Activated CD4-positive, CD25-positive, alpha-beta regulatory T cell (primary cell): ENCODE data around the gene MRPL40.
A peak's percentile ranks its signal among the peaks of the same experiment; 100 is the strongest.
"Not testable (repeated sequence)": the region's sequence is repeated elsewhere in the genome, so short reads cannot be mapped to it uniquely, and the experiment has no call there.

ENCODE experiments used
- DNase-seq, 4 experiments: peaks; one replicate each; lab custom pipeline; 2025; lab: John Stamatoyannopoulos, UW

MRPL40 gene

DNA sequence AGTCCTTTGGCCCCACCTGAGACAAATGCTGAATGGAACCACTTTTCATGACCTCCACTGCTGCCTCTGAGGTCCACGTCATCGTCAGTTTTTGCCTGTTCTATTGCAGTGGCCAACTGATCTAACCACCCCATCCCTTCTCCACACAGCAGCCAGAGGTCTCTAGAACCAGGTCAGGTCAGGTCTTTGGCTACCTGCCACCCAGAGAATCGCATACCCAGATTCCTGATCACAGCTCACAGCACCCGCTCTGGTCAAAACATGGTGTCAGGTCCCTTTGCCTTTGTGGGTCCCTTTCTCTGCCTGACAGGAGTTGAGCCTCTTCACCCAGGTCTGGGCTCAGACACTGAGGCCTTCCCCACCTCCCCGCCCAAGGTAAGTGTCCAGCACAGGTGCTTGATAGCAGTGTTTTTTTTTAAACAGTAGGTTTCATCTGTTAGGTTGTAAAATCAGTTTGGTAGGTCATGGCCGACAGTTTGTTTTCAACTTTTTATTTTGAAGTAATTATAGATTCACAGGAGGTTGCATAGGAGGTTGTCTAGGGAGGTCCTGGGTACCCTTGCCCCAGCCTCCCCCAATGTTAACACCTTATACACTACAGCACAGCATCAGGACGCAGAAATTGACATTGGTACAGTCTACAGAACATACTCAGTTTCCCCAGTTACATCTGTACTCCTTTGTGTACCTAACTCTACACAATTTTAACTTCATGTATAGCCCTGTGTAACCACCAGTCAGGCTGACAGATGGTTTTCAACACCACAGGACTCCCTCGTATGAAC lies 8.3 kb downstream of the MRPL40 start:
- DNase-seq: no peak

DNA sequence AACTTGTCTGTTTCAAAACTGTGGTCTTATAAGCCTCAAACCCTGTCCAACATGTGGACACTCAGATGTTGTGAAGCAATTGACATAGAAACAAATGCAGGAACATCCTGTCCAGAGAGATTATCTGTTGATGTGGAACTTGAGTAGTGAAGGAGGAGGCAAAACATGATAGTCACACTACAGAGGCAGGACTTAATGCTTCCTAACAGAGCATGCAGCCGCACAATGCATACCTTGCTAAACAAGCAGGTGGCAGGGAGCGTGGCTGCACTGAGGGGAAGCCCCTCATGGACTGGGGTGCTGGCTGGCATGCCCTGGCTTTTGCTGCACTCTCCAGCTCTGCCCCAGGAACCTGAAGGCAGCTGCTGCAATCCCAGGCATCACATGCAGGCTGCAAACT lies 9.8 kb downstream of the MRPL40 start:
- DNase-seq: no peak

DNA sequence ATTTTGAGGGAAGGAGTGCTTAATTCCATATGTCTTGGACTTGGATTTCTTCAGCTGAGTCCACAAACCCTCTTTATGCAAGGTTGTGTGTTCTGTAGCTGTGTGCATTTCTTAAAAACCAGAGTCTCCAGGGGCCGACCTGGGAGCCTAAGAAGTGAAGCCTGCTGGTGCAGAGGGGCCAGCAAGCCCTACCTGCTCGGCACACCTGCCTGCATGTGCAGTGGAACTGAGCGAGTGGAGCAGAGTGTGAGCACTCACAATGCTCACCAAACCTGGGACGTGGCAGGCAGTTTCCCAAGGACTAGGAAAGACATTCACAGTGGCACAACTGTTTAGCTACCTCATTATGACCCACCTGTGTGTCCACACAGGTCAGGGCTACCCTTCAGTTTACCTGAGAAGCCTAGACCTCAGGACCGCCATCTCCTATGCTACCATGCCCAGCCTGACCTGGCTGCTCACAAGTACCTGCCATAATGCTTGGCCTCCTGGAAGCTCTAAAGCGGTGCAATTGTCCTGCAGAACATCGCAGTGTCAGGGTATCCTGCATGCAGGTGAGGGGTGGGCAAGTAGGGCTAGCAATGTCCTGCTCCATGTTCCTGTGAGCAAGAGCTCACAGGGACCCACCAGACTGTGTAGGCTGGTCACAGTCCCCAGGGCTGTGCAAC lies 11.3 kb downstream of the MRPL40 start:
- no peak for DNase-seq

DNA sequence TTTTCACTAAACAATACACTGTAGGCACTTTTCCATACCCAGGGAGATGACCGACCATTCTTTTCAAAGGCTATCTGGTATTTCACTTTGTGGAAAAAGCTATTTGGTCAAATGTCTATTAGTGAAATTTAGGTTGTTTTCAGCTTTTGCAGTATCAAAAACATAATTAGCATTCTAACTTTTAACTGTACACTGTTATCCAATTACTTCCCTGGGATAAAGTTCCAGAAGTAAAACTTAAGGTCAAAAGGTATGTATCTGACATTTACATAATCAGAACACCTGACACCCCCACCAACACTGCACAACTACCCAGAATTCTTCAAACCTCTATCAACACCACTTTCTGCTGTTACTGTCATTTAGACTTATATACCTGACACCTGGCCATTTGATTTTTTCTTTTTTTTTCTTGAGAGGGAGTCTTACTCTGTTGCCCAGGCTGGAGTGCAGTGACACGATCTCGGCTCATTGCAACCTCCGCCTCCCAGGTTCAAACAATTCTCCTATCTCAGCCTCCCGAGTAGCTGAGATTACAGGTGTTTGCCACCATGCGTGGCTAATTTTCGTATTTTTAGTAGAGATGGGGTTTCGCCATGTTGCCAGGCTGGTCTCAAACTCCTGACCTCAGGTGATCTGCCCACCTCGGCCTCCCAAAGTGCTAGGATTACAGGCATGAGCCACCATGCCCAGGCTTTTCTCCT lies 13.1 kb downstream of the MRPL40 start:
- DNase-seq: not testable (repeated sequence)

DNA sequence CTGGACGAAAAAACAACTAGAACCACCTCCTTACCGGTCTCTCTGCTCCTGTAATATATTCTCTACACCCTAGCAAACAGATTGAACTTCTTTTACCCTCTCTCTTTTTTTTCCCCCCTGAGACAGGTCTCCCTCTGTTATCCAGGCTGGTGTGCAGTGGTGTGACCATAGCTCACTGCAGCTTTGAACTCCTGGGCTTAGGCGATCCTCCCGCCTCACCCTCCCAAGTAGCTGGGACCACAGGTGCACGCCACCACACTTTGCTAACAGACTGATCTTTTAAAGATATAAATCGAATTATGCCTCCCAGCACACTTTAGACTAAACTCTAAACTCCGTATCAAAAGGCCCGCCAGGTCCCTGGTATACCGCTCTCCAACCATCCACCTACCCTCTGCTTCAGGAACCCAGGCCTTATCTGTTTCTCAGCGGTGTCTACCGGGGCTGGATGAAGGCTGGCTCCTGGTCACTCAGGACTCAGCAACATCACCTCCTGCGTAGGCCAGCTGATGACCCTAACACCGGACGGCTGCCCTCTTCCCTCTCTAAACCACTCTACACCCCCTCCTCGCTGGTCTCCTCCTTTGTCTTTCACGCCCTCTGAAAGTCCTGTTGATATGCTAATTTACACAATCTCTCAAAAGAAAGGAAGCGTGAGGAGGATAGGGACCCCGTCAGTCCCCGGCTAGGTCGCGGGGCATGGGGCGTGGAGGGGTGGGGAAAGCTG lies 14.4 kb downstream of the MRPL40 start:
- no peak for DNase-seq

DNA sequence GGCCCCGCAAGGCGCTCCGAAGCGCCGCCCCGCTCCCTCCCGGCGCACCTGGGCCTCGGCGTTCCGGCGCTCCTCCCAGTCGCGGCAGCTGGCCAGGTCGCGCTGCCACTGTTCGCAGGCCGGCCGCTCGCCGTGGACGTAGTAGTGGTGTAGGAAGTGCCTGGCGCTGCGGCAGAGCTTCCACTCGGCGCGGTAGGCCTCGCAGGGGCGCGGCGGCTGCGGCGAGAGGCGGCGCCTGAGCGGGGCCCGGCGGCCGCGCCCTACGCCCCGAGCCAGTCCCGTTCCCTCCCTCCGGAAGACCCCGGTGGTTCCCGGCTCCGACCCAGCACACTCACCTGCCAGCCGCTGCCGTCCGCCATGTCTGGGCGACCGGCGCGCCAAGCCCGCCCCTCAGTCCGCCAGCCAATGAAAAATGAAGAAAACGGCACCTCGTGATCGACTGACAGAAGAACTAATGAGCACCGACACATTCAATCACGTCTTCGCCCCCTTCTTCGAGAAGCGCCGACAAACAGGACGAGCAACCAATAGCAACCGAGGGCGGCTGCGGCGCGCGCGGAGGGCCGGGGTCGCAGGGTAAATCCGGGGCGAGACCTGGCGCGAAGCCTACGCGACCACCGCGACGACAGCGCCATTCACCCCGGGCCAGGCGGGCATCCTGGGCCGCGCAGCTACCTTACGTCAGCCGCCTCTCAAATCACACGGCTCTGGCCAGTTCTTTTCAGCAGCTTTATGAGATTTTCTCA lies 15.2 kb downstream of the MRPL40 start, which contains the start of gene C22orf39:
TSS of gene C22orf39 (minus strand) at position 382 of the 746 bp plus-strand sequence. CDS start at position 359, 23 bp downstream.
- peak; percentile 55 to 79 (median 72) for DNase-seq

DNA sequence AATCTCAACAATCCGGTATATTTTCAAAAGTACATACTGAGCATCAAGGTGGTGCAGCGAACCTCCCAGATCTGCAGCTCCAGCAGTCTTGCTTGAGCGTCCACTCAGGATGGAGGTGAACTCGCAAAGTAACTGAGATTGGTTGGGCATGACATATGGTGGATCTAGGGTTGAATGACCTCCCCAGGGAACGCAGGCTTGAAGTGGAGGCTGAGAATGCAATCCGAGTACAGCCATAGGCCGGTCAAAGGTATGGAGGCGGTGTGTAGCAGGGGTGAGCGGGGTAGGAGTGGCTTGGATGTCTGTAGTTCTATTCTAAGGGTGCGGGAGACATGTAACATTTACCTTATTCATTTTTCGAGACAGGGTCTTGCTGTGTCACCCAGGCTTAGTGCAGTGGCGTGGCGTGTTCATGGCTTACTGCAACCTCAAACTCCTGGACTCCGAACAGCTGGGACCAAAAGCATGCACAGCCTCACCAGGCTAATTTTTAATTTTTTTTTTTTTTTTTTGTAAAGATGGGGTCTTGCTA lies 15.8 kb downstream of the MRPL40 start:
- no peak for DNase-seq

DNA sequence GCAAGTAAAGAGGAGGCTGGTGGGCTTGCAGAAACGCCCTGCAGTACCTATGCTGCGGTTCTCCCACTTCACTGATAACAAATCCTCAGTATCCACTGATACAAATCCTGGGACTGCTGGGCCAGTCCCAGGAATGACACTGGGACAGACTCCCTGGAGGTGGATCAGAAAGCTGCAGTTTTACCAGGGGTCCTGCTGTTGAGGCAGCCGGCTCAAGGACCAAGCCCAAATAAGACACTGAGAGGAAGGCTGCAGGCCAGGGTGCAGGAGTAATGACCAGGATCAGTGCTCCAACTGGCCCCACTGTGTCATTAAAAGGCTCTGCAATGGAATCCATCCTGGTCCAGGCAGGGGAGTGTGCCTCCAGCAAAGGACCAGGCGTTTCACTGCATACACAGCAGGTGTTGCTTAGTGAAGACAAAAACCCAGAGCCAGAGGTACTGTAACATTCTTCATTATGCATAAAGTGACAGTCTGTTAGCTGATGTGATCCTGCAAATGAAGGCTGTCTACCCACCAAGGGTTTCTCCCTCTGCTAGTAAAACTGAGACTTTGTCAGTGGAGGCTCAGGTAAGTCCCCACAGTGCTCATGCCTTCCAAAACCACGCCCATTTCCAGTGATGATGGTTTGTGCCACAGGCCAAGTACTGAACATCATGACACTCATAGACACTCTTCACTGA lies 16.5 kb downstream of the MRPL40 start:
- no peak for DNase-seq

DNA sequence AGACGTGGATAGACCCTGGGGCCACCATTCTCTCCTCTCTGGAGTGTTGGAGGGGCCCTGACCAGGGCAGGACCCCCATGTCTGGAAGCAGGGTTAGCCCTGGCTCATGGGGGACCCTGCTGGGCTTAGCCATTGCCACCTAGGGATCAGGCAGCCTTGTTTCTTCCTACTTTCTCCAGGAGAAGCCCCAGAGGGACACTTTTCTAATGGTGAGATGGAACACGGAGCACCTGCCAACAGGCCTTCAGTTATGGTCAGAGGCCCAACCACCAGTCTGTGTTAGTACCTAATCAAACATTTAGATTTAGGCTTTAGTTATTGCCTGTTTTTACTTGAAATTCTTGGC lies 17.1 kb downstream of the MRPL40 start:
- DNase-seq: no peak

DNA sequence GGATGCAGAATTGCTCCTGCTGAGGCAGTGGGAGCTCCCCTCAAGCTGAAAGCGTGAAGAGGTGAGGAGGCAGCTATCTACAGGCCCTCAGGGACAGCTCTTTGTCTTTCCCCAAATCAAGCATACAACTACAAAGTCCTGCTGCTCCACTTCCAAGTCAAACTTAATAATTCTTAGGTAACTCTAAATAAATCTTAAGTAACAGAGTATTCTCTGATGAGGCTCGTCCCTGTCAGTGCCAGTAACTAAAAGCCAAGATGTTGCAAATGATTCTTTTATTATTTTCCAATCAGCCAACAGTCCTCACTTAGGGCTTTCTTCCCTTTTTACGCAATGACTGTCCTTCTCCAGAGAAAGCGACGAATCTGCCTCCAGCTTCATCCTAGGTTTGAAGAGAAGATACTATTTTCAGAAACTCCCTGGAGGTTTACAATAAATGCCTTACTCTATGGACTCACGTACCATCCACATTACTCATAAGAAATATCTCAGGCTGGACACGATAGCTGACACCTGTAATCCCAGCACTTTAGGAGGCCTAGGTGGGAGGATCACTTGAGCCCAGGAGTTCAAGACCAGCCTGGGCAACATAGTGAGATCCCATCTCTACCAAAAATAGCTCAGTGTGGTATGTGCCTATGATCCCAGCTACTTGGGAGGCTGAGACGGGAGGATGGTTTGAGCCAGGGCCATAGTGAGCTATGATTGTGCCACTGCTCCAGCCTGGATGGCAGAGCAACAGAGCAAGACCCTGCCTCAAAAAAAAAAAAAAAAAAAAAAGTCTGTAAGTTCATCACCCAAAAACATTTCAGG lies 18.2 kb downstream of the MRPL40 start:
- DNase-seq: no peak

DNA sequence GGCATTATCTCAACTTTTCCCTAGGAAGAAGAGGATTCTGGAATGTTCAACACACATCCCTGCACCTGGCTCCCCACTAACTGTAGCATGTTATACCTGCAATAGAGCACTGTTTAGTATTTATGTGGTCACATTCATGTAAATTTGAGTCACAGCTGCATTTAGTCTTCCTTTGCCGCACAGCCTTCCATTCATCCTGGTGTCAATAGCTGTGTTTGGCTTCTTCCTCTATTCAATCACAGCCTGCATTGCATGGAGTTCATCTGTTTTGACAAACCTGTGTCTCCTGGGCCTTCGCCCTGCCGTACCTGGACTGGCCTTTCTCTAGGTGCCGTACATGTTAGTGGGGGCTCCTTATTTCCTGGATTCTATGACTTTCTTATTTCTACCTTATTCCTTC lies 19.2 kb downstream of the MRPL40 start:
- no peak for DNase-seq

DNA sequence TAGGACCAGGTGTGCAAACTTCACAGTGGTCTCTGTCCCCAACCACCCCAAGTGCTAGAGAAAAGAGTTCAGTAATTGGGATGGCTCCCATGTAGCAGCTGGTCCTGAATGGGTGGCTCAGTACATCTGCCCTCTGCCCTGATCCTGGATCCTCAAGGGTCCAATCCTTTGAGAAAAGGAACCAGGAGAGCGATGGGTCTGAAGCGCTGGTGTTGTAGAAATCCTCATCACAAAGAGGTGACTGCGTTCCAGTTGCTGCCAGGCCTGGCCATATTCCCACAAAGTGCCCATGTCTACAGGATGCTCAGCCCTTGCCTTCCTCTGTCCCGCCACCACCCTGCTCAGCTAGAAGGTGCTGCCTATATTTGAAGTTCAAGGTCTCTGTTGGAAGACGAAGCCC lies 21.4 kb downstream of the MRPL40 start:
- DNase-seq: no peak

DNA sequence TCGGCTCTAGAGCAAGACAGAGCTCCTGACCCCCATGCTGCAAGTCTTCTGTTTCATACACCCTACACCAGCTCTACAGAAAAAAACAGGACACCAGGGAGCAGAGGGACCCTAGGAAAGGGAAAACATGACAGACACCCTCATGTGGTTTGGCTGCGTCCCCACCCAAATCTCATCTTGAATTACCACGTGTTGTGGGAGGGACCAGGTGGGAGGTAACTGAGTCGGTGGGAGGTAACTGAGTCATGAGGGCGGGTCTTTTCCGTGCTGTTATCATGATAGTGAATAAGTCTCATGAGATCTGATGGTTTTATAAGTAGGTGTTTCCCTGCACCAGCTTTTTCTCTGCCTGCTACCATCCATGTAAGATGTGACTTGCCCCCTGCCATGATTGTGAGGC lies 21.8 kb downstream of the MRPL40 start:
- DNase-seq: no peak

DNA sequence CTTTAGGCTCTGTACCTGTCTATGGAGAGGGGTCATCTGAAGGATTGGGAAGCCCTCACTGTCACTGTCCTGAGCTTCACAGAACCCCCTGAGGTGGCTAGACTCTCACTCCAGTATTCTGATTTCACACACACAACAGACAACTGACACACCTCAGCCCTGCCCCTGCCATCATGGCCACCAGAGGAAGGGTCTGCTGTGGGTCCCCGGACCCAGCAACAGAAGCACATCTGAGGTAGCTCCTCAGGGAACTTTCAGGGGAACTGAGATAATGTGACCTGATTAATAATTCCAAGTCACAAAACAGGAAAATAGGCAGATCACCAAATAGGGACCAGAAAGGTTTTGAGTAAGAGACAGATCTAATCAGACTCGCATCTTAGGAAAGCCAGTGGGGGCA lies 22.7 kb downstream of the MRPL40 start:
- DNase-seq: no peak

DNA sequence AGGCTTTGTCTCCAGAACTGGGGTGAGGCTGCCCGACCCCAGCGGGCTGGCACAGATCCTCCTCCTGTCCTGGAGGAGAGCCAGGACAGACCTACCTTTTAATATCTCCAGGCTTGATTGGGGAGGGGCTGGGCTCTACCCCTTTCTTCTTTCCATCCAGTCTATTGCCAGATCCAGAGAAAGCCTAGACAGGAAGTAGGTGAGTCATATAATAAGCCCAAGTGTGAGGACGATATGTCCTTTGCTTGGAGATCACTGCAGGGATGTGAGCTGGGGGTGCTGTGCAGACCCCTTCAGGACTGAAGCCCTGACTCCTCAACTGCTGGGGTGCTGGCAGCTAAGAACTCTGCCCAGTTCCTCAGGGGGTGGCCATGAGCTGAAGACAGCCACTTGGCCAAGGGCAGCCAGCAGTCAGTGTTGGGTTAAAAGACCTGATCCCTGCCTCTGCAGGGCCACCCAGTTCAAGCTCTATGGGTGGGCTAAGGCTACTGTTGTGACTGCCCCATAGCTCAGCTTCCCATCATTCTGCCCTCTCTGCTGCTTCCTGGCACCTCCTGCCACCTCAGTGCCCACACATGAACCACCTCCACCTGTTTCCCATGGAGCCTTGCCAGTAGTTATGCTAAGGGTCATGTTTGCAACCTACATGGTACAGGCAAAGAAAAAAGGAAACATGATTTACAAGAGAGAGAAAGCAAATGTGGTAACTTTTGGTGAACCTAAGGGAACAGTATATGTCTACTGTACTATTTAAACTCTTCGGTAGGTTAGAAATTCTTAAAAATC lies 23.4 kb downstream of the MRPL40 start:
- no peak for DNase-seq

DNA sequence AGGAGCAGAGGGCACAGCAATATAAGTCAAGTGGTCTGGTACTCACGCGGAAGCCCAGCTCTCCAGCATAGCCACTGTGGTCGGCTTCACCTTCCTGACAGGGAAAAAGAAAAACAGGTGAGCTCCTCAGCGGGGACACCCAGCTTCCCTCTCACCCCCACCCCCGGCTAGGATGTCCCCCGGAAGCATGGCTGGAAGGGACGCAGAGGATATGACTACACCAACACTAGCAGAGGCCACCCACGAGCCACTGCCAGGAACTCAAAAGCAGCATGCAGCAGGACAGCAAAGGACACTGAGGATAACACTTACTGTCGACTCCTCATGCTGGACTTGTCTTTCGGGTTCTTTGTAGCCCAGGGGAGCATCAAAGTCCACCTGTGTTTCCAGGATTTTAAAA lies 24.2 kb downstream of the MRPL40 start:
- no peak for DNase-seq

DNA sequence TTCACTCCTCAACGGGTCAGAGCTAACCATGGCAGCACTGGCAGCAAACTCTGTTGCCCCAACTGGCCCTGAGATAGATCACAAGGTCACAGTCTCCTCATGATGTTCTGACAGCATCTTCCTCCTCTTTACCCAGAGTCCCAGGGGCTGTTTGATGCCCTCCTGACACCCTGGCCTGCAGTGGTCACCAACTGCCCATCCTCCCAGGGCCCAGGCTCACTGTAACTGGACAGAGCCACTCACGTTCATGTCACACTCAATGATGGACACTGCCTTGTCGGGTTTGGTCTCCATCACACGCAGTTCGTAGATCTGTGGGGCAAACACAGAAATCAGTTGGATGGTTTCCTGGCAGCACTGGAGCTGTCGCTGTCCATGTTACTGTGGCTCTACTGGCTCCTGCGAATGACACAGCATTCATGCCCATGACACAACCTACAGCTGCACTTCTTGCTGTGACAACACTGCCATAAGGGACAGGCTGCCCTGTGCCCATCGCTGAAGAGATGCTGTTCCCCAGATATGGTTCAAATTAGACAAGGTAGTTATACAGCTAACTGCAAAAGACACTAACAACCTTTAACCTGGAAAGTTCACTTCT lies 25.6 kb downstream of the MRPL40 start:
- DNase-seq: no peak

DNA sequence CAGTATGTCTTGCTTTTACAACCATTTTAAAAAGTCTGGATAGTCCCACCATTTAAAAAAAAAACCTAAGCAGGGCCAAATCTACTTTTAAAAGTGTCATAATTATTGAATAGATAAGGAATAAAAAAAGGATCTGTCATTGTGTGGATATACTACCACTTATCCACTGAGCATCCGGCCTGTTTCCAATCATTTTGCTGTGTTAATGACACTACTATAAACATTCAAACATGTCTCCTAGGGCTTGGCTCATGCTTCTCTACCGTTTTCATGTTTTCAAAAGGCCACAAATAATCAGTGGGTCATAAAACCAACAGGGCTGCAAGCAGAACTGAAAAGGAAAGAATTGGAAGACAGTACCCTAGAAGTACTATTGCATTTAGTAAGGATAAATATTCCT lies 27.7 kb downstream of the MRPL40 start:
- DNase-seq: no peak

DNA sequence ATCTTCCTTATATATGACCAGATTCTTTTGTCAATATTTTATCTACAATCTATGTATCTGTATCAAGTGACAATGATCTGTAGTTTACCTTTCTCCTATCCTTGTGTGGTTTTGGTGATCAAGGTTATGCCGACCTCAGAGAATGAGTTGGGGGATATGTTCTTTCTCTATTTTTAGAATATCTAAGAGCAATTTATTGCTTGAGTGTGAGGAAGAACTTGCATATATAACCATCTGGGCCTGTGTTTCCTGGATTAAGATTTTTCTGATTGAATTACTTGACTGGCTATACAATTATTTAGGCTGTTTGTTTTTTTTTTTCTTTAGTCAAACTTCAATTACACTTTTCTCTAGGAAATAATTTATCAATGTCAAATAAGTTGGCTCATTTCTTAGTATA lies 29.2 kb downstream of the MRPL40 start:
- no peak for DNase-seq
